HFFc6 (cell line): Measurements from ENCODE around the gene FMNL2. TPM values are rescaled to one million over a fixed set of nuclear protein-coding genes. Genes with fewer than 3 reads are reported as not detected.
A peak's percentile ranks its signal among the peaks of the same experiment; 100 is the strongest.

Experiments used
- DNase-seq: peaks from one replicate; pipeline ENCODE4 v3.0.0-alpha.2; 2018
- H3K27ac Mint-ChIP-seq: 2 replicates; pipeline ENCODE4 v1.8.0; 2020; ENCODE audit warnings: mild to moderate bottlenecking, mixed read lengths
- H3K27me3 Mint-ChIP-seq: 2 replicates; pipeline ENCODE4 v1.8.0; 2021; ENCODE audit warnings: mild to moderate bottlenecking, moderate library complexity, mixed read lengths; ENCODE audit not compliant: insufficient read depth
- H3K36me3 Mint-ChIP-seq: 2 replicates; pipeline ENCODE4 v1.8.0; 2021; ENCODE audit warnings: low read depth, mixed read lengths
- H3K4me1 Mint-ChIP-seq: 2 replicates; pipeline ENCODE4 v1.8.0; 2020; ENCODE audit warnings: low read depth, mixed read lengths
- H3K4me3 Mint-ChIP-seq: 2 replicates; pipeline ENCODE4 v1.8.0; 2020; ENCODE audit warnings: mild to moderate bottlenecking, moderate library complexity, mixed read lengths
- H3K9me3 Mint-ChIP-seq: 2 replicates; pipeline ENCODE4 v1.8.0; 2020; ENCODE audit warnings: mild to moderate bottlenecking, mixed read lengths
- CTCF ChIP-seq: fragments of 200-600 bp; sonication (generic); IDR thresholded peaks from 2 replicates; pipeline ENCODE4 v1.5.0; 2021; ENCODE audit warnings: antibody characterized with exemption, mild to moderate bottlenecking
- total RNA-seq, 6 experiments: library from RNA; stranded (reverse); fragmentation: NEBNext Ultra II Directional; extraction: Animal tissue kit (Norgen Biotek cat#: 25700); gene quantifications; 2 replicates in 1 of 6; 3 replicates in 5 of 6; pipeline ENCODE4 v1.2.3, GENCODE V29; 2021

The FMNL2 gene
- total RNA-seq, 6 experiments from 2014 or later = 13.7 to 20.9 (median 16.0) TPM

GRCh38 chr2:152695763-152696162, 360.8 kb downstream of the FMNL2 start:
- no peak for DNase-seq
- no peaks in the 10 kb centered on the region for H3K9me3 Mint-ChIP-seq
- TF ChIP-seq CTCF = no peak
- H3K4me3 Mint-ChIP-seq = no peak overlapping the region
- peaks cover 4% of the 10 kb centered on the region; the same call in 1 of the 2 replicates for H3K36me3 Mint-ChIP-seq
- peaks cover 41% of the 10 kb centered on the region for H3K4me1 Mint-ChIP-seq
- no peak overlapping the region for H3K27ac Mint-ChIP-seq
- H3K27me3 Mint-ChIP-seq = no peaks in the 10 kb centered on the region

- Mint-ChIP-seq H3K9me3 (peaks cover 5% of the 10 kb centered on the region; the same call in 1 of the 2 replicates), H3K4me1 (peaks cover 45% of the 10 kb centered on the region), H3K4me3 (peak overlapping the region; percentile 58), H3K27me3 (no peaks in the 10 kb centered on the region), H3K27ac (peak overlapping the region; percentile 64), H3K36me3 (peaks cover 9% of the 10 kb centered on the region)
- peak; percentile 47 for DNase-seq
- no peak for TF ChIP-seq CTCF
These were observed 361.5 kb downstream of the FMNL2 start for GRCh38 chr2:152696476-152696875.

Other genes with a start within 250 kb of the FMNL2 start
- gene CACNB4, start 236.1 kb upstream of the FMNL2 start, total RNA-seq = under 1 TPM in 3 of 6 experiments, not detected in 3; 0.05 to 0.23 (median 0.21) TPM
- gene STAM2, start 159.4 kb upstream of the FMNL2 start, total RNA-seq = 10 to 100 TPM; 33.4 to 40.3 (median 38.5) TPM